A549 (cell line): ENCODE data around the gene SCNM1. TPM values are rescaled to one million over a fixed set of nuclear protein-coding genes. Genes with fewer than 3 reads are reported as not detected.

Experiments used
- ATAC-seq, 2 experiments: fragments of 200-7000 bp in 1 of 2; fragments of >200 bp in 1 of 2; cut with Nextera tagmentation in 1 of 2; cut with Tn5 transposase in 1 of 2; 3 replicates each; pipeline versions ENCODE4 v1.8.0 to v1.9.1; 2018 to 2020; ENCODE audit warnings: mild to moderate bottlenecking in 1 of 2, moderate library complexity in 1 of 2
- CTCF ChIA-PET: fragments of 300-600 bp; sonication (Branson Sonifier 250); formaldehyde crosslinking; extraction: SDS; loops from one replicate; lab custom pipeline; 2021; ENCODE audit warnings: antibody characterized with exemption, inconsistent platforms; lab: Yijun Ruan, JAX
- POLR2A ChIA-PET: fragments of 350-600 bp; formaldehyde crosslinking; extraction: SDS; loops from one replicate; lab custom pipeline; 2021; ENCODE audit warnings: antibody characterized with exemption, inconsistent platforms; lab: Yijun Ruan, JAX
- DNase-seq, 2 experiments: peaks; one replicate each; pipeline versions ENCODE4 v3.0.0 to v3.0.0-alpha.2; 2011 to 2016; ENCODE audit warnings: low read depth in 1 of 2, low spot score in 1 of 2
- FAIRE-seq: peaks from 2 replicates; lab custom pipeline; 2011; peaks lifted over from hg19 to GRCh38; lab: Jason Lieb, UNC
- H3K27ac ChIP-seq, 2 experiments: fragments of >200 bp; sonication (Bioruptor Twin); formaldehyde crosslinking; 3 replicates each; pipeline ENCODE4 v1.5.1; 2016 to 2017
- H3K4me1 ChIP-seq: fragments of >200 bp; sonication (Bioruptor Twin); formaldehyde crosslinking; 3 replicates; pipeline ENCODE4 v1.6.1; 2016
- H3K4me2 ChIP-seq: fragments of >200 bp; sonication (Bioruptor Twin); formaldehyde crosslinking; 3 replicates; pipeline ENCODE4 v1.6.1; 2016
- H3K4me3 ChIP-seq: fragments of >200 bp; sonication (Bioruptor Twin); formaldehyde crosslinking; 3 replicates; pipeline ENCODE4 v1.5.1; 2016
- H3K9me3 ChIP-seq: fragments of >200 bp; sonication (Bioruptor Twin); formaldehyde crosslinking; 3 replicates; pipeline ENCODE4 v1.6.1; 2016
- BHLHE40 ChIP-seq: IDR thresholded peaks from 2 replicates; pipeline ENCODE4 v1.6.1; 2012; ENCODE audit warnings: low read depth, low read length, inconsistent platforms
- CBX2 ChIP-seq: fragments of 200-600 bp; sonication (generic); IDR thresholded peaks from 2 replicates; pipeline ENCODE4 v1.6.1; 2016; ENCODE audit warnings: low read depth, mild to moderate bottlenecking, borderline replicate concordance
- CBX8 ChIP-seq: fragments of 200-600 bp; sonication (generic); IDR thresholded peaks from 2 replicates; pipeline ENCODE4 v1.6.1; 2016
- CHD2 ChIP-seq: fragments of 150-350 bp; IDR thresholded peaks from 2 replicates; pipeline ENCODE4 v1.6.1; 2014; ENCODE audit warnings: low read length; ENCODE audit not compliant: partially characterized antibody
- CHD4 ChIP-seq: fragments of 200-600 bp; sonication (generic); IDR thresholded peaks from 2 replicates; pipeline ENCODE4 v1.6.1; 2016; ENCODE audit warnings: antibody characterized with exemption, mild to moderate bottlenecking, borderline replicate concordance
- EHMT2 ChIP-seq: fragments of 200-600 bp; sonication (generic); IDR thresholded peaks from 2 replicates; pipeline ENCODE4 v1.6.1; 2016; ENCODE audit warnings: antibody characterized with exemption, low read depth, mild to moderate bottlenecking, moderate library complexity
- ESRRA ChIP-seq: fragments of 150-350 bp; IDR thresholded peaks from 2 replicates; pipeline ENCODE4 v1.6.1; 2014; ENCODE audit warnings: mild to moderate bottlenecking, low read length, borderline replicate concordance
- FOSB ChIP-seq: fragments of 250-450 bp; sonication (Bioruptor Pico); IDR thresholded peaks from 2 replicates; pipeline ENCODE4 v1.5.0; 2020; ENCODE audit warnings: mild to moderate bottlenecking, moderate library complexity
- FOSL2 ChIP-seq, 2 experiments: fragments of 450-650 bp in 1 of 2; fragments of >200 bp in 1 of 2; sonication (Bioruptor Twin) in 1 of 2; formaldehyde crosslinking; IDR thresholded peaks; 2 replicates each; pipeline versions ENCODE4 v1.5.0 to v1.6.1; 2016 to 2020; ENCODE audit warnings: mild to moderate bottlenecking in 1 of 2, moderate library complexity in 1 of 2
- FOXS1 ChIP-seq: fragments of 250-450 bp; sonication (Bioruptor Pico); IDR thresholded peaks from 2 replicates; pipeline ENCODE4 v1.5.0; 2020; ENCODE audit warnings: mild to moderate bottlenecking, moderate library complexity
- HDAC2 ChIP-seq: fragments of 200-600 bp; sonication (generic); IDR thresholded peaks from 2 replicates; pipeline ENCODE4 v1.6.1; 2016
- HES2 ChIP-seq: fragments of >200 bp; sonication (Bioruptor Twin); formaldehyde crosslinking; IDR thresholded peaks from 2 replicates; pipeline ENCODE4 v1.6.1; 2016
- JUN ChIP-seq, 2 experiments: fragments of >200 bp; sonication (Bioruptor Twin); formaldehyde crosslinking; IDR thresholded peaks; 2 replicates in 1 of 2; 3 replicates in 1 of 2; pipeline ENCODE4 v1.6.1; 2016 to 2017
- JUNB ChIP-seq: fragments of >200 bp; sonication (Bioruptor Twin); formaldehyde crosslinking; IDR thresholded peaks from 2 replicates; pipeline ENCODE4 v1.6.1; 2016
- KDM5A ChIP-seq: fragments of 200-600 bp; sonication (generic); IDR thresholded peaks from 2 replicates; pipeline ENCODE4 v1.6.1; 2016; ENCODE audit warnings: antibody characterized with exemption, mild to moderate bottlenecking
- MAZ ChIP-seq: fragments of 150-350 bp; IDR thresholded peaks from 2 replicates; pipeline ENCODE4 v1.6.1; 2014; ENCODE audit warnings: antibody characterized with exemption, low read depth, low read length, borderline replicate concordance
- MYC ChIP-seq: IDR thresholded peaks from 2 replicates; pipeline ENCODE4 v1.6.1; 2012; ENCODE audit warnings: mild to moderate bottlenecking, inconsistent platforms, low read length, improper control_type of control experiment, borderline replicate concordance
- NFE2L2 ChIP-seq: fragments of 150-350 bp; conservative IDR thresholded peaks from 2 replicates; pipeline ENCODE4 v1.6.1; 2014; ENCODE audit warnings: low read length
- NPAS2 ChIP-seq: fragments of 250-450 bp; sonication (Bioruptor Pico); IDR thresholded peaks from 2 replicates; pipeline ENCODE4 v1.8.0; 2022; ENCODE audit warnings: mild to moderate bottlenecking, moderate library complexity, borderline replicate concordance
- NR3C1 ChIP-seq: fragments of >200 bp; sonication (Bioruptor Twin); formaldehyde crosslinking; IDR thresholded peaks from 3 replicates; pipeline ENCODE4 v1.6.1; 2017
- PHF8 ChIP-seq: fragments of 200-600 bp; sonication (generic); IDR thresholded peaks from 2 replicates; pipeline ENCODE4 v1.6.1; 2016; ENCODE audit warnings: low read depth, mild to moderate bottlenecking, antibody characterized with exemption, moderate library complexity, borderline replicate concordance
- POLR2A ChIP-seq: IDR thresholded peaks from 2 replicates; pipeline ENCODE4 v1.6.1; 2012; ENCODE audit warnings: mild to moderate bottlenecking, low read length
- POLR2AphosphoS2 ChIP-seq: conservative IDR thresholded peaks from 2 replicates; pipeline ENCODE4 v1.6.1; 2012; ENCODE audit warnings: low read length, improper control_type of control experiment, inconsistent platforms
- RAD21 ChIP-seq, 2 experiments: fragments of >200 bp in 1 of 2; sonication (Bioruptor Twin) in 1 of 2; formaldehyde crosslinking in 1 of 2; IDR thresholded peaks in 1 of 2; conservative IDR thresholded peaks in 1 of 2; 2 replicates in 1 of 2; 3 replicates in 1 of 2; pipeline ENCODE4 v1.6.1; 2012 to 2018; ENCODE audit warnings: inconsistent platforms in 1 of 2
- RFX5 ChIP-seq: fragments of 450-650 bp; IDR thresholded peaks from 2 replicates; pipeline ENCODE4 v1.7.1; 2014; ENCODE audit warnings: antibody characterized with exemption, mild to moderate bottlenecking, moderate library complexity
- RNF2 ChIP-seq: fragments of 200-600 bp; sonication (generic); IDR thresholded peaks from 2 replicates; pipeline ENCODE4 v1.6.1; 2016; ENCODE audit warnings: low read depth, mild to moderate bottlenecking, antibody characterized with exemption, moderate library complexity, borderline replicate concordance
- SMC3 ChIP-seq: fragments of >200 bp; sonication (Bioruptor Twin); formaldehyde crosslinking; IDR thresholded peaks from 3 replicates; pipeline ENCODE4 v1.6.1; 2018; ENCODE audit warnings: inconsistent platforms
- USF2 ChIP-seq: fragments of 450-650 bp; IDR thresholded peaks from 2 replicates; pipeline ENCODE4 v1.6.1; 2014; ENCODE audit warnings: antibody characterized with exemption
- ZC3H11A ChIP-seq: fragments of 450-650 bp; IDR thresholded peaks from 2 replicates; pipeline ENCODE4 v1.6.1; 2014; ENCODE audit warnings: antibody characterized with exemption, mild to moderate bottlenecking
- ZNF302 ChIP-seq: fragments of 250-450 bp; sonication (Bioruptor Pico); IDR thresholded peaks from 2 replicates; pipeline ENCODE4 v1.9.0; 2021; ENCODE audit warnings: inconsistent platforms, mild to moderate bottlenecking, moderate library complexity
- WGBS: methylation state at CpG from one replicate; pipeline ENCODE4 v1.1.6; 2017; ENCODE audit errors: missing lambda C conversion rate; 5-methylcytosine and 5-hydroxymethylcytosine counted together
- polyA plus RNA-seq, 4 experiments: library from polyadenylated mRNA; depleted of rRNA in 3 of 4; stranded (reverse); fragments of >200 nt; fragmentation: RNase III in 1 of 4; extraction: RNeasy Plus Mini Kit Qiagen cat#74134 plus additional on column Dnase treatment in 1 of 4; gene quantifications; 2 replicates in 3 of 4; 3 replicates in 1 of 4; pipeline ENCODE4 v1.2.3, GENCODE V29; 2011 to 2017
- TF ChIP-seq, protein P1 (sequence below): IDR thresholded peaks from 2 replicates; pipeline ENCODE4 v1.6.1; 2012; ENCODE audit warnings: low read depth, borderline replicate concordance
- TF ChIP-seq, protein P2 (sequence below): fragments of >200 bp; sonication (Bioruptor Twin); formaldehyde crosslinking; IDR thresholded peaks from 3 replicates; pipeline ENCODE4 v1.6.1; 2016

The SCNM1 gene
- polyA plus RNA-seq, 2 of the 4 experiments (the other 2 are of a cell fraction), result 27.9 to 30.9 TPM

- ChIA-PET CTCF (interaction anchor here (1.0 to 7.0 kb wide), 2 partner anchors 59 to 91 kb away, joined by 3 to 132 read pairs; no protein-coding TSS in a partner anchor), POLR2A (no interaction called here)
- TF ChIP-seq POLR2A (no peak), USF2 (no peak), CHD2 (no peak), CBX8 (no peak), FOXS1 (CRISPR knock-in tag) (no peak), KDM5A (no peak), MAZ (no peak), ZC3H11A (no peak)
- H3K9me3 ChIP-seq, result no peaks in the 10 kb centered on the region
- H3K4me1 ChIP-seq, result no peaks in the 10 kb centered on the region
- WGBS, result 91% methylated on average over 21 of the region's 22 CpGs
- H3K4me3 ChIP-seq, result no peak overlapping the region
- no peak for ATAC-seq
- H3K4me2 ChIP-seq, result no peak overlapping the region
- no peak for DNase-seq
- no peak for FAIRE-seq
- no peak overlapping the region for H3K27ac ChIP-seq
Observed at GRCh38 chr1:151158751-151159251, 7.1 kb upstream of the SCNM1 start.

- Histone ChIP-seq H3K27ac (no peak overlapping the region), H3K4me1 (no peaks in the 10 kb centered on the region; the same call in 2 of the 3 replicates), H3K4me2 (no peak overlapping the region), H3K4me3 (no peak overlapping the region), H3K9me3 (no peaks in the 10 kb centered on the region)
- TF ChIP-seq CBX8 (no peak), RAD21 (conservative IDR thresholded peaks at IDR 0.05 in 1 of 2, IDR thresholded peaks at IDR 0.05 in 1 of 2) (no peak), CBX2 (no peak), PHF8 (no peak), HDAC2 (no peak), POLR2AphosphoS2 (no peak), HES2 (no peak), KDM5A (no peak), SMC3 (no peak), NPAS2 (CRISPR knock-in tag) (no peak)
- FAIRE-seq, result no peak
- no peak for DNase-seq
- ATAC-seq, result no peak
- POLR2A ChIA-PET, result no interaction called here
- CTCF ChIA-PET, result interaction anchor here (1.0 to 7.0 kb wide), 2 partner anchors 59 to 92 kb away, joined by 3 to 132 read pairs; no protein-coding TSS in a partner anchor
Observed at GRCh38 chr1:151159373-151159772, 6.6 kb upstream of the SCNM1 start.

GRCh38 chr1:151164732-151165280 is 1.1 kb upstream of the SCNM1 start:
- FAIRE-seq, result no peak
- Histone ChIP-seq H3K4me2 (peak overlapping the region; percentile 98), H3K4me1 (peaks cover 14% of the 10 kb centered on the region; the same call in 2 of the 3 replicates), H3K27ac (peak overlapping the region; percentile 86 to 91), H3K9me3 (no peaks in the 10 kb centered on the region), H3K4me3 (peak overlapping the region; percentile 75)
- ChIA-PET POLR2A (interaction anchor here (2.1 kb wide), 1 partner anchor 25 kb away, joined by 12 read pairs; the partner anchor contains the start of gene VPS72), CTCF (interaction anchor here (0.5 to 3.1 kb wide), 5 partner anchors 8 to 270 kb away, joined by 3 to 10 read pairs (median 4); partner anchors contain the start of gene TNFAIP8L2)
- TF ChIP-seq, protein P1, sequence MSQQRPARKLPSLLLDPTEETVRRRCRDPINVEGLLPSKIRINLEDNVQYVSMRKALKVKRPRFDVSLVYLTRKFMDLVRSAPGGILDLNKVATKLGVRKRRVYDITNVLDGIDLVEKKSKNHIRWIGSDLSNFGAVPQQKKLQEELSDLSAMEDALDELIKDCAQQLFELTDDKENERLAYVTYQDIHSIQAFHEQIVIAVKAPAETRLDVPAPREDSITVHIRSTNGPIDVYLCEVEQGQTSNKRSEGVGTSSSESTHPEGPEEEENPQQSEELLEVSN, result no peak
- TF ChIP-seq RNF2 (no peak), FOSB (CRISPR knock-in tag) (no peak), FOSL2 (IDR thresholded peaks at IDR 0.05) (no peak), FOSL2 (CRISPR knock-in tag; IDR thresholded peaks at IDR 0.05) (no peak), MYC (no peak), CHD4 (no peak), FOXS1 (CRISPR knock-in tag) (no peak), RFX5 (no peak), EHMT2 (no peak), NR3C1 (no peak), ESRRA (no peak), PHF8 (no peak), NFE2L2 (no peak), ZC3H11A (no peak), ZNF302 (CRISPR knock-in tag) (no peak), JUN (IDR thresholded peaks at IDR 0.05) (no peak), JUNB (no peak), BHLHE40 (no peak), KDM5A (no peak)
- TF ChIP-seq, protein P2, sequence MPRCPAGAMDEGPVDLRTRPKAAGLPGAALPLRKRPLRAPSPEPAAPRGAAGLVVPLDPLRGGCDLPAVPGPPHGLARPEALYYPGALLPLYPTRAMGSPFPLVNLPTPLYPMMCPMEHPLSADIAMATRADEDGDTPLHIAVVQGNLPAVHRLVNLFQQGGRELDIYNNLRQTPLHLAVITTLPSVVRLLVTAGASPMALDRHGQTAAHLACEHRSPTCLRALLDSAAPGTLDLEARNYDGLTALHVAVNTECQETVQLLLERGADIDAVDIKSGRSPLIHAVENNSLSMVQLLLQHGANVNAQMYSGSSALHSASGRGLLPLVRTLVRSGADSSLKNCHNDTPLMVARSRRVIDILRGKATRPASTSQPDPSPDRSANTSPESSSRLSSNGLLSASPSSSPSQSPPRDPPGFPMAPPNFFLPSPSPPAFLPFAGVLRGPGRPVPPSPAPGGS, result no peak
- peak in 1 of 2 experiments; percentile 14; a peak in 1 of 6 replicates for ATAC-seq
- 61% methylated on average over 11 of the region's 11 CpGs for WGBS
- DNase-seq, result no peak
